OCI-LY1 (cell line): ENCODE measurements around the gene SLC22A4.

Source experiments
- H2AFZ ChIP-seq: fragments of 200-600 bp; sonication (generic), shearing (Covaris generic); 2 replicates; pipeline ENCODE4 v1.6.0; 2014; ENCODE audit warnings: antibody characterized with exemption, mild to moderate bottlenecking, low read length
- H3F3A ChIP-seq: fragments of 200-600 bp; sonication (generic), shearing (Covaris generic); 2 replicates; pipeline ENCODE4 v1.6.0; 2014; ENCODE audit warnings: mild to moderate bottlenecking, antibody characterized with exemption, low read length, moderate library complexity; ENCODE audit not compliant: insufficient read depth
- H3K27ac ChIP-seq: fragments of 200-600 bp; sonication (generic); 2 replicates; pipeline ENCODE4 v1.5.1; 2014; ENCODE audit warnings: low read length, mixed run types, mild to moderate bottlenecking, low read depth; ENCODE audit not compliant: poor library complexity, severe bottlenecking
- H3K27me3 ChIP-seq: fragments of 200-600 bp; sonication (generic); 2 replicates; pipeline ENCODE4 v1.6.0; 2014; ENCODE audit warnings: antibody characterized with exemption, mild to moderate bottlenecking, low read length, moderate library complexity; ENCODE audit not compliant: insufficient read depth
- H3K36me3 ChIP-seq: fragments of 200-600 bp; sonication (generic); 2 replicates; pipeline ENCODE4 v1.6.1; 2014; ENCODE audit warnings: mild to moderate bottlenecking, antibody characterized with exemption, low read length, moderate library complexity, mixed read lengths; ENCODE audit not compliant: insufficient read depth
- H3K4me1 ChIP-seq: fragments of 200-600 bp; sonication (generic); 2 replicates; pipeline ENCODE4 v1.5.1; 2014; ENCODE audit warnings: mild to moderate bottlenecking, low read length, moderate library complexity; ENCODE audit not compliant: insufficient read depth, severe bottlenecking
- H3K4me2 ChIP-seq: fragments of 200-600 bp; sonication (generic), shearing (Covaris generic); 2 replicates; pipeline ENCODE4 v1.6.1; 2014; ENCODE audit warnings: low read length
- H3K4me3 ChIP-seq: fragments of 200-600 bp; sonication (generic); 2 replicates; pipeline ENCODE4 v1.5.1; 2014; ENCODE audit warnings: low read length, low read depth, mild to moderate bottlenecking, mixed read lengths; ENCODE audit not compliant: poor library complexity, severe bottlenecking
- H3K79me2 ChIP-seq: fragments of 200-600 bp; shearing (Covaris generic); 2 replicates; pipeline ENCODE4 v1.6.1; 2016; ENCODE audit warnings: mixed run types, low read length, mixed read lengths; ENCODE audit not compliant: insufficient read depth
- H3K9ac ChIP-seq: fragments of 200-600 bp; sonication (generic), shearing (Covaris generic); 2 replicates; pipeline ENCODE4 v1.6.1; 2014; ENCODE audit warnings: mild to moderate bottlenecking, low read length, mixed read lengths
- H3K9me2 ChIP-seq: fragments of 200-600 bp; sonication (generic), shearing (Covaris generic); 2 replicates; pipeline ENCODE4 v1.6.1; 2014; ENCODE audit warnings: low read depth, mild to moderate bottlenecking, low read length, mixed read lengths
- H3K9me3 ChIP-seq: fragments of 200-600 bp; shearing (Covaris generic); 2 replicates; pipeline ENCODE4 v1.6.1; 2014; ENCODE audit warnings: low read length, mixed read lengths
- H4K20me1 ChIP-seq: fragments of 200-600 bp; sonication (generic), shearing (Covaris generic); 2 replicates; pipeline ENCODE4 v1.6.0; 2016; ENCODE audit warnings: mild to moderate bottlenecking, low read length; ENCODE audit not compliant: insufficient read depth
- CTCF ChIP-seq: fragments of 200-600 bp; sonication (generic), shearing (Covaris generic); IDR thresholded peaks from 2 replicates; pipeline ENCODE4 v1.5.1; 2017; ENCODE audit warnings: mild to moderate bottlenecking, antibody characterized with exemption, low read length, moderate library complexity, mixed read lengths
- EZH2 ChIP-seq: fragments of 200-600 bp; sonication (generic), shearing (Covaris generic); IDR thresholded peaks from 2 replicates; pipeline ENCODE4 v1.8.0; 2017; ENCODE audit warnings: borderline replicate concordance, mixed run types, mild to moderate bottlenecking, antibody characterized with exemption, low read length, moderate library complexity, mixed read lengths

Gene SLC22A4

GRCh38 chr5:132392411-132392810, 98.2 kb downstream of the SLC22A4 start:
- H2AFZ ChIP-seq, result no peak overlapping the region

GRCh38 chr5:132392978-132393825, 99.0 kb downstream of the SLC22A4 start:
- Histone ChIP-seq H3K9ac (no peak overlapping the region), H3K36me3 (no peaks in the 10 kb centered on the region), H4K20me1 (no peaks in the 10 kb centered on the region), H3K9me3 (no peaks in the 10 kb centered on the region), H3K4me2 (no peak overlapping the region), H3F3A (no peaks in the 10 kb centered on the region), H3K79me2 (no peaks in the 10 kb centered on the region), H3K4me1 (peaks cover 8% of the 10 kb centered on the region), H3K4me3 (no peak overlapping the region), H3K27me3 (no peaks in the 10 kb centered on the region), H3K9me2 (no peaks in the 10 kb centered on the region), H3K27ac (no peak overlapping the region), H2AFZ (no peak overlapping the region)
- TF ChIP-seq CTCF, result no peak
- no peak for TF ChIP-seq EZH2

More at GRCh38 chr5:132392411-132392810, 98.2 kb downstream of the SLC22A4 start:
- no peak overlapping the region for H3K27ac ChIP-seq
- H3K4me3 ChIP-seq, result no peak overlapping the region
- H3K27me3 ChIP-seq, result no peaks in the 10 kb centered on the region
- H3F3A ChIP-seq, result no peaks in the 10 kb centered on the region
- H3K4me2 ChIP-seq, result no peak overlapping the region
- no peak for TF ChIP-seq EZH2
- no peak for TF ChIP-seq CTCF
- no peaks in the 10 kb centered on the region for H3K9me3 ChIP-seq
- peaks cover 8% of the 10 kb centered on the region for H3K4me1 ChIP-seq
- H3K79me2 ChIP-seq, result no peaks in the 10 kb centered on the region
- H4K20me1 ChIP-seq, result no peaks in the 10 kb centered on the region
- no peaks in the 10 kb centered on the region for H3K9me2 ChIP-seq
- no peaks in the 10 kb centered on the region for H3K36me3 ChIP-seq
- no peak overlapping the region for H3K9ac ChIP-seq
